HepG2 (cell line): Measurements from ENCODE around the gene SSH3. TPM values are rescaled to one million over a fixed set of nuclear protein-coding genes. Genes with fewer than 3 reads are reported as not detected.

Experiments
- AGO2 ChIP-seq: fragments of 200-400 bp; formaldehyde crosslinking; optimal IDR thresholded peaks from 2 replicates; pipeline ENCODE3; 2017; ENCODE audit warnings: mild to moderate bottlenecking, low read depth, low read length, moderate library complexity
- AHR ChIP-seq: IDR thresholded peaks from 2 replicates; pipeline ENCODE4 v1.6.1; 2018; ENCODE audit warnings: missing genetic modification reagents, missing compliant biosample characterization
- BCL6 ChIP-seq: IDR thresholded peaks from 2 replicates; pipeline ENCODE4 v1.6.1; 2016; ENCODE audit warnings: missing genetic modification reagents, missing compliant biosample characterization
- DR1 ChIP-seq: sonication (generic); formaldehyde crosslinking; IDR thresholded peaks from 2 replicates; pipeline ENCODE4 v1.8.0; 2021; ENCODE audit warnings: mild to moderate bottlenecking, missing genetic modification reagents, inconsistent platforms
- E2F1 ChIP-seq: sonication (generic); formaldehyde crosslinking; IDR thresholded peaks from 2 replicates; pipeline ENCODE4 v1.5.0; 2020; ENCODE audit warnings: missing genetic modification reagents
- GABPA ChIP-seq, 2 experiments: IDR thresholded peaks; 2 replicates each; pipeline ENCODE4 v1.6.1; 2011 to 2016; ENCODE audit warnings: low read depth in 2 of 2, low read length in 1 of 2, missing biosample characterization in 1 of 2, missing genetic modification characterization in 1 of 2
- GABPB1 ChIP-seq: IDR thresholded peaks from 2 replicates; pipeline ENCODE4 v1.6.1; 2016; ENCODE audit warnings: mild to moderate bottlenecking, missing genetic modification reagents, moderate library complexity, missing compliant biosample characterization
- HDAC6 ChIP-seq: fragments of 200-600 bp; sonication (generic); IDR thresholded peaks from 2 replicates; pipeline ENCODE4 v1.7.0; 2017; ENCODE audit warnings: mild to moderate bottlenecking, antibody characterized with exemption, low read length, low read depth
- IRF9 ChIP-seq: sonication (generic); formaldehyde crosslinking; IDR thresholded peaks from 2 replicates; pipeline ENCODE4 v1.8.0; 2022; ENCODE audit warnings: missing genetic modification reagents, mild to moderate bottlenecking, borderline replicate concordance
- MAZ ChIP-seq, 2 experiments: sonication (generic) in 1 of 2; formaldehyde crosslinking in 1 of 2; IDR thresholded peaks; 2 replicates each; pipeline versions ENCODE4 v1.5.0 to v1.6.1; 2012 to 2020; ENCODE audit warnings: low read depth in 2 of 2, mild to moderate bottlenecking in 2 of 2, borderline replicate concordance in 1 of 2, improper control_type of control experiment in 1 of 2, low read length in 1 of 2, missing genetic modification reagents in 1 of 2, moderate library complexity in 1 of 2
- NAIF1 ChIP-seq: sonication (generic); formaldehyde crosslinking; IDR thresholded peaks from 2 replicates; pipeline ENCODE4 v1.5.0; 2020; ENCODE audit warnings: mild to moderate bottlenecking, missing genetic modification reagents, borderline replicate concordance
- NFE2L2 ChIP-seq: fragments of 150-350 bp; IDR thresholded peaks from 2 replicates; pipeline ENCODE4 v1.6.1; 2014; ENCODE audit warnings: low read length
- NFIC ChIP-seq: IDR thresholded peaks from 2 replicates; pipeline ENCODE4 v1.6.1; 2012; ENCODE audit warnings: mild to moderate bottlenecking, low read length, inconsistent platforms
- RCOR2 ChIP-seq: IDR thresholded peaks from 2 replicates; pipeline ENCODE4 v1.6.1; 2016; ENCODE audit warnings: missing biosample characterization, missing genetic modification reagents
- SALL2 ChIP-seq: sonication (generic); formaldehyde crosslinking; IDR thresholded peaks from 2 replicates; pipeline ENCODE4 v1.8.1; 2023; ENCODE audit warnings: mild to moderate bottlenecking, missing genetic modification reagents, inconsistent platforms
- SPEN ChIP-seq: sonication (generic); formaldehyde crosslinking; IDR thresholded peaks from 2 replicates; pipeline ENCODE4 v1.5.1; 2020; ENCODE audit warnings: low read depth, mild to moderate bottlenecking, missing genetic modification reagents
- ZBTB2 ChIP-seq: sonication (generic); formaldehyde crosslinking; IDR thresholded peaks from 2 replicates; pipeline ENCODE4 v1.8.0; 2022; ENCODE audit warnings: low read depth, missing genetic modification reagents
- ZBTB8A ChIP-seq: sonication (generic); formaldehyde crosslinking; IDR thresholded peaks from 2 replicates; pipeline ENCODE4 v1.4.0; 2020; ENCODE audit warnings: mild to moderate bottlenecking, low read depth, missing genetic modification reagents, borderline replicate concordance
- ZMYM2 ChIP-seq: sonication (generic); formaldehyde crosslinking; IDR thresholded peaks from 2 replicates; pipeline ENCODE4 v1.8.0; 2022; ENCODE audit warnings: mild to moderate bottlenecking, missing genetic modification reagents
- ZNF207 ChIP-seq: fragments of 450-650 bp; IDR thresholded peaks from 2 replicates; pipeline ENCODE4 v1.6.1; 2016; ENCODE audit warnings: antibody characterized with exemption, borderline replicate concordance
- ZNF230 ChIP-seq: sonication (generic); formaldehyde crosslinking; IDR thresholded peaks from 2 replicates; pipeline ENCODE4 v1.4.0; 2020; ENCODE audit warnings: mild to moderate bottlenecking, missing genetic modification reagents
- ZNF3 ChIP-seq: IDR thresholded peaks from 2 replicates; pipeline ENCODE4 v1.7.0; 2017; ENCODE audit warnings: inconsistent platforms
- ZNF7 ChIP-seq: IDR thresholded peaks from 2 replicates; pipeline ENCODE4 v1.6.1; 2016; ENCODE audit warnings: missing biosample characterization, missing genetic modification reagents
- ZNF773 ChIP-seq: sonication (generic); formaldehyde crosslinking; IDR thresholded peaks from 2 replicates; pipeline ENCODE4 v1.4.0; 2020; ENCODE audit warnings: missing genetic modification reagents, borderline replicate concordance
- ZNF777 ChIP-seq: sonication (generic); formaldehyde crosslinking; IDR thresholded peaks from 2 replicates; pipeline ENCODE4 v1.4.0; 2020; ENCODE audit warnings: missing genetic modification reagents
- polyA plus RNA-seq, 8 experiments: library from polyadenylated mRNA; depleted of rRNA in 3 of 8; stranded (reverse) in 7 of 8; unstranded in 1 of 8; fragments of >200 nt; fragmentation: Illumina TruSeq in 4 of 8; extraction: Trizol in 4 of 8; gene quantifications; 2 replicates each; pipeline versions ENCODE4 v1.2.1 to v1.2.3, GENCODE V29; 2011 to 2016; ENCODE audit warnings: low read depth in 4 of 8, missing spikeins in 1 of 8, mixed read lengths in 1 of 8; ENCODE audit not compliant: insufficient read depth in 1 of 8
- total RNA-seq, 5 experiments: library from RNA; depleted of rRNA; stranded (reverse); fragments of >200 nt; fragmentation: Illumina TruSeq; extraction: Trizol; gene quantifications; 2 replicates each; pipeline ENCODE4 v1.2.3, GENCODE V29; 2016; ENCODE audit warnings: low read depth in 1 of 5

The SSH3 gene
- total and polyA plus RNA-seq, 2 of the 13 experiments (the other 11 are each of a cell fraction or from before 2014, with no cell fraction given): 12.4 to 18.8 TPM

GRCh38 chr11:67288452-67289225 lies 14.7 kb upstream of the SSH3 start (continued):
- TF ChIP-seq E2F1 (CRISPR knock-in tag) (peak; percentile 62), SPEN (peak; percentile 86; the same call in 1 of the 2 replicates), ZNF7 (no peak), ZNF3 (CRISPR knock-in tag) (0 out of 2 replicates have a peak, but pooled peaks have one; percentile 8), DR1 (CRISPR knock-in tag) (peak; percentile 68), NAIF1 (CRISPR knock-in tag) (no peak), AGO2 (peak; percentile 99), AHR (no peak; the same call in 1 of the 2 replicates), ZNF230 (CRISPR knock-in tag) (peak; percentile 97; the same call in 1 of the 2 replicates), GABPA (IDR thresholded peaks at IDR 0.05; ENCODE audit: low read depth, low read length) (no peak), GABPA (CRISPR knock-in tag; IDR thresholded peaks at IDR 0.05; ENCODE audit: low read depth) (peak; percentile 92), ZBTB2 (peak; percentile 78), BCL6 (CRISPR knock-in tag) (0 out of 2 replicates have a peak, but pooled peaks have one; percentile 36), ZNF777 (CRISPR knock-in tag) (peak; percentile 46; the same call in 1 of the 2 replicates), ZMYM2 (CRISPR knock-in tag) (no peak), NFIC (no peak), SALL2 (CRISPR knock-in tag) (peak; percentile 46; the same call in 1 of the 2 replicates), GABPB1 (peak; percentile 92), ZBTB8A (CRISPR knock-in tag) (no peak; the same call in 1 of the 2 replicates), NFE2L2 (no peak), ZNF773 (CRISPR knock-in tag) (0 out of 2 replicates have a peak, but pooled peaks have one; percentile 68), IRF9 (CRISPR knock-in tag) (peak; percentile 73; the same call in 1 of the 2 replicates), RCOR2 (CRISPR knock-in tag) (no peak), MAZ (IDR thresholded peaks at IDR 0.05; ENCODE audit: borderline replicate concordance, low read depth, low read length) (peak; percentile 76), MAZ (CRISPR knock-in tag; IDR thresholded peaks at IDR 0.05; ENCODE audit: low read depth) (peak; percentile 86), HDAC6 (no peak), ZNF207 (no peak)
